ENCODE results near the gene MCC.
"Not testable (repeated sequence)": the region's sequence is repeated elsewhere in the genome, so short reads cannot be mapped to it uniquely, and the experiment has no call there.

Gene MCC

GRCh38 chr5:113427871-113428574 is 60.2 kb downstream of the MCC start:
- no peak for DNase-seq (ENCODE audit: low read depth in 2 of 2, low spot score in 1 of 2)

DNA sequence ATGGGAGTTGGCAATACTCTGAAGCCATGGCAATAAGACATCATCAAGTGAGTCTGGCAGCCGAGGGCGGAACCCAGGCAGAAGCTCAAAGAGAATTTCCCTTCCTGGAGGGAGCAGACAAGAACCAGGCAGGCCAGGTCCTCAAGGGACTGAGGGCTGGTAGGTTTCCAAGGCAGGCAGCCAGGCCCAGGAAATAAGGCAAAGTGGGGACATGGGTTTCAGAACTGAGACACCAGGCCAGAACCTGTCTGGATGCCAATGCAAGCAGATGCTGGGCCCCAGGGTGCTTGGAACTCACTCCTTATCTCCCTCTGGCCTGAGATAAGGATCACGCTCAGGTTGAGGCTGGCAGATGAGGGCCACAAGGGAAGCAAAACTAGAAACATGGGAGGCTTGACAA is 62.3 kb downstream of the MCC start:
- DNase-seq (ENCODE audit: low read depth in 2 of 2, low spot score in 1 of 2) = no peak

GRCh38 chr5:113421693-113422092 is 66.6 kb downstream of the MCC start:
- no peak for DNase-seq (ENCODE audit: low read depth in 2 of 2, low spot score in 1 of 2)

DNA sequence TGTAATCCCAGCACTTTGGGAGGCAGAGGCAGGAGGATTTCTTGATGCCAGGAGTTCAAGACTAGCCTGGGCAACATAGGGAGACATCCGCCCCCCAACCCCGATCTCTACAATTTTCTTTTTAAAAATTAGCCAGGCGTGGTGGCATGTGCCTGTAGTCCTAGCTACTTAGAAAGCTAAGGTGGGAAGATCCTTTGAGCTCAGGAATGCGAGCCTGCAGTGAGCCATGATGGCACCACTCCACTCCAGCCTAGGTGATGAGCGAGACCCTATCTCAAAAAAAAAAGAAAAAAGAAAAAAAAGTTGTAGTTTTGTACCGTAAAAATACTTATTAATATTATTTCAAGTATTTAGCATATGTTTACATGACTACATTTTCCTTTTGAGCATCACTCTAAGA is 82.7 kb downstream of the MCC start:
- no peak for DNase-seq (ENCODE audit: low read depth in 2 of 2, low spot score in 1 of 2)

GRCh38 chr5:113404269-113404668 is 84.0 kb downstream of the MCC start:
- DNase-seq (ENCODE audit: low read depth in 2 of 2, low spot score in 1 of 2) = no peak

- DNase-seq (ENCODE audit: low read depth in 2 of 2, low spot score in 1 of 2) = not testable (repeated sequence)
These were observed 90.3 kb downstream of the MCC start for GRCh38 chr5:113397986-113398385.

DNA sequence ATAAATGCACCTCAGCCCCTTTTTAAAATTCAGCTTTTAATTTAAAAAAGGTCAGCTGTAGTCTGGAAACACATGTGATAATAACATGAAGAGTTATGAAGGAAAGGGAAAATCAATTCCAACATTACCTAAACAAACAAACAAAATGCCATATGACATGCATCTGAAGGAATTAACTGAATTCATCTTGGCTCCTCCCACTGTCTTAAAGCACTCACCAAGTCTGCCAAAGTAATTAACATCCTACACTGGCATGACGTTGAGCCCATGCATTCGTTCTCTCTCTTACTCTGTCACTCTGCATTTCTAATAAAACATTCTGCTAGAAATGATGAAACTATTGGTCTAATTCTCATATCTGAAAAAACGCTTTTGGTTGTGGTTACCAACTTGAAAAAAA is 91.2 kb downstream of the MCC start:
- DNase-seq (ENCODE audit: low read depth in 2 of 2, low spot score in 1 of 2) = no peak

DNA sequence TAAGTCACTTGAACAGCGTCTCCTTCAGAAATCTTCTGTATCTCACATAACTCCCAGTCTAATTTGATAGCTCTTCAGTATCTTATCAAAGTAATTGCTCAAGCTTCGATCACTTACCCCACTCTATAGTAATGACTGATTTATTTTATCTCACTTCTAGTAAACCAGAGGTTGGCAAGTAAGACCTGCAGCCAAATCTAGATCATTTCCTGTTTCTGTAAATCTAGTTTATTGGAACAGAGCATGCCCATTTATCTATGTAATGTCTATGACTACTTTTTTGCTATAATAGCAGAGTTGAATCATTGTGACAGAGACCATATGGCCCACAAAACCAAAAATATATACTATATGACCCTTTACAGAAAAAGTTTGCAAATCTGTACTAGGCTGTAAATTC is 93.6 kb downstream of the MCC start:
- DNase-seq (ENCODE audit: low read depth in 2 of 2, low spot score in 1 of 2) = no peak

GRCh38 chr5:113390224-113390623 is 98.0 kb downstream of the MCC start:
- no peak for DNase-seq (ENCODE audit: low read depth in 2 of 2, low spot score in 1 of 2)

- no peak for DNase-seq (ENCODE audit: low read depth in 2 of 2, low spot score in 1 of 2)
These were observed 99.1 kb downstream of the MCC start for GRCh38 chr5:113389116-113389515.

DNA sequence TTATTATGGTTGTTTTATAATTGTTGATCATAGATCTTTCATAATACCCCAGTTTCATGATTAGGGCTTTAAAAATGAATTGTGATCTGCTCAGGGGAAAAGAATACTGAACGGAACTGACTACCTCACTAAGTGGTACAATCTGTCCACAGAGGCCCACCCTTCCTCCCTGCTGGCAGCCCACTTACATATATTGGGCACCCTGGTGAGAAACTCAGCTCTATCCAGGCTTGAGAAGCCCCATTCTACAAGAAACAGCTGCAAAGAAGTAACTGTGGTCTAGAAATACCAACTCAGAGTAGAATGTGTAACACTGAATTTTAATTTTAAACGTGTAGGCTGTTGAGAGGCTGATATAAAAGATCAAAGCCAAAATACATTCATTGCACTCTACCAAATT is 100.4 kb downstream of the MCC start:
- no peak for DNase-seq (ENCODE audit: low read depth in 2 of 2, low spot score in 1 of 2)

DNA sequence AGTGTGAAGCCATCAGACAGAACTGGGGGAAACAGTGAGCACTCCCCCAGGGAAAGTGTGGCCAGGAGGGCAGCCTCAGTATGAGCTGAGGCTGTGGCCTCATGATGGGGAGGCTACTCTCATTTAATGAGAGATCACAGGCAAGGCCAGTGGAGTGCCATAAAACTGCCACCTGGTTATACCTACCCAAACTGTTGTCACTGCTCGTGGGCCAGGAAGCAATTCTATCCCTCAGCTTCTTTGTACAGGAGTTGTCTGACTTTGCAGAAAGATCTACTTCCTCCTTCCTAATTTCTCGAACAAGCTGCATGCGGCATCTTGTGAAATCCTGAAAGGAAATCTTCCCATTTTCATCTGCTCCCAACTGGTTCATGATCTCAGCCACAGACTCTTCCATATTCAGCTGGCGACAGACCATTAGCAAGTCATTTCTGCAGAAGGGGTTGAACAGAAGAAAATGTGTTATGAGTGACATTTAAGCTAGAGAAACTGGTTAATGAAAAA is 103.4 kb downstream of the MCC start:
- no peak for DNase-seq (ENCODE audit: low read depth in 2 of 2, low spot score in 1 of 2)

DNA sequence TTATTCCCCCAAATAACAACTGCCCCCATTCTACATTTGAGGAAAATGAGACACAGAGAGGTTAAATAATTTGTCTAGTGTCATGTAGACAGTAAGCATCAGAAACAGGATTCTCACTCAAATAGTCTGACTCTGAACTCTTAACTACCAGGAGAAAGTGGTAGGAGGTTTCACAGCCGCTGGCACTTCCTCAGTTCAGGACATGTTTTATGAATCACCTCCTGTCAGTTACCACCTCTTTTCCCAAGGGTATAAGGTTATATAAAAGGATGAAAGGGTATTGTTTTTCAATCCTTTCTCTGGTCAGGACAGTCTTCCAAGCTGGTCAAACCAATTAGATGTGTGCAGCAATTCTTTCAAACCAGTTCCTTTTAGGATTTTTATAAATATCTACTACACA is 105.5 kb downstream of the MCC start:
- DNase-seq (ENCODE audit: low read depth in 2 of 2, low spot score in 1 of 2) = no peak

GRCh38 chr5:113381791-113382190 is 106.5 kb downstream of the MCC start:
- no peak for DNase-seq (ENCODE audit: low read depth in 2 of 2, low spot score in 1 of 2)

DNA sequence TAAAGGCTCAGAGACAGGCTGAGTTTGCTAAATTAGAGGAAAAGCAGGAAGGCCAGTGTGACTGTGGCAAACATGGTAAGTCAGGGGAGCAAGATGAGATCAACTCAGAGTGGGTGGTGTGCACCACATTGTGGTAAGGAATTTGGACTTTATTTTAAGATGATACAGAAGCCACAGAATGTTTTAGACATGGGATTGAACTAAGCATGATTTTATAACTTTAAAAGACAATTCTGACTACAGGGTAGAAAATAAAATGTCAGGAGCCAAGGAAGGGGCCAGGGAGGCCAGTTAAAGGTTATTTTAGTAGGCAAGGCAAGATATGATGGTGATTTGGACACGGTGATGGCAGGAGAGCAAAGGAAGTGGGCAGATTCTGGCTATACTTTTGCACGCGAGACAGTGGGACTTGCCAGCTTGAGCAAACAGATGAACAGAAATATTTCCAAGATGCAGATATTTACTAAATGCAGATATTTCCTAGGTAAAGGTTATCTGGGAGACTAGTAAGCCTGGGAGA is 107.4 kb downstream of the MCC start:
- no peak for DNase-seq (ENCODE audit: low read depth in 2 of 2, low spot score in 1 of 2)

DNA sequence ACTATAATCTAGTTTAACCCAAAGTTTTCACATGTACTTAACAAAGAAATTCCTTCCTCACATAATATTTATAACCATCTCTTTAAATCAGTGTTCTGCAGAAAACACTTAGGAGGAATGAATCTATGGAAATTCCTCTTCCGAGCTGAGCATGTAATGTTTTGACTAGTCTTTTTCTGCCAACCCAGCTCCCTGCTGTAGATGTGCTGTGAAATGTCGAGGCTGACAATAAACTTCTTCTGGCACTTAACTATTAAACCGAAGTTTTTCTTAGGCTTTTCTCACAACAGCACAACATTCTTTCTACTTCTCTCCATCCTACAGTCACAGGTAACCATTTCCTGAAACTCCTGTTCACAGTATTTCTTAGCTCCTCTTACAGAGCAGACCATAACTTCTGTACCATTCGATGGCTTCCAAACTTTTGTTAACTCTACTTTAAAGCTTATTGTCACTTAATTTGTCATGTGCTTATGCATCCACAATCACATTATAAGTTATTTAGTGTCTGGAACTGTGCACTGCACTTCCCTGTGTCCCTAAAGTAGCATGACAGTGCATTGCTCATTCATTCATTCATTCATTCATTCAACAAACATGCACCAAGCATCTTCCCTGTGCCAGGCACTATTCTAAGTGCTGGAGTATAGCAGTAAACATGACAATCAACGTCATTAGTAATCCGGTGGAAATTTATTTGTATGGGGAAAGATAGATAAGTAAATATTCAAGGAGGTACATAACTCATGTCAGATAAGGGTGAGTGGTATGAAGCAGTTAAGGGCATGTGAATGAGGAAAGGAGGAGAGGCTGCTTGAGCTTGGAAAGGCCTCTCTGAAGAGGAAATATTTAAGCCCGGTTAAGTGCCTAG is 108.1 kb downstream of the MCC start:
- DNase-seq (ENCODE audit: low read depth in 2 of 2, low spot score in 1 of 2) = no peak

DNA sequence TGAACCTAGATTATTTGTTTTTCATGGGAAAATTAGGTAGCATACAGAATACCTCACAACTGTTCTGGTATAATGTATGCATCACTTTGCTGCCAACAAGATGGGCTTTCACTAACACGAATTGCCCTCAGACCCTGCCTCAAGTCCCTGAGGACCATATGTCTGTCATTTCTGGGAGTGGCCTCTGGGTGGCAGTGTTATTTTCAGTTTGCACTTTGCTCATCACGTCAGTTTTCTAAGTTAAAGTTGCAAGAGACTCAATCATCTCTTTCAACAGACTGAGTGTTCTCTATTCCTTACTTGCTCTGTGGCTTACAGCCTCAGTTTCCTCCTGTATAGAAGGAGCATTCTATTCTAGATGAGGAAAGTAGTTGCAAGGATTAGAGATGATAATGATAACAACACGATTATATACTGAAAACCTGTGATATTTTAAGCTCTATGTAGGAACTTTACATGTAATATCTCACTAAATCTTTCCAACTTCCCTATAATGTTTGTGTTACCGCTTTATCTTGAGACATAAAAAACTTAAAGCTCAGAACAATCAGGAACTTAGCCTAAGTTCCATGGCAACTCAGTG is 109.2 kb downstream of the MCC start:
- DNase-seq (ENCODE audit: low read depth in 2 of 2, low spot score in 1 of 2) = peak in 1 of 2 donors; percentile 27

DNA sequence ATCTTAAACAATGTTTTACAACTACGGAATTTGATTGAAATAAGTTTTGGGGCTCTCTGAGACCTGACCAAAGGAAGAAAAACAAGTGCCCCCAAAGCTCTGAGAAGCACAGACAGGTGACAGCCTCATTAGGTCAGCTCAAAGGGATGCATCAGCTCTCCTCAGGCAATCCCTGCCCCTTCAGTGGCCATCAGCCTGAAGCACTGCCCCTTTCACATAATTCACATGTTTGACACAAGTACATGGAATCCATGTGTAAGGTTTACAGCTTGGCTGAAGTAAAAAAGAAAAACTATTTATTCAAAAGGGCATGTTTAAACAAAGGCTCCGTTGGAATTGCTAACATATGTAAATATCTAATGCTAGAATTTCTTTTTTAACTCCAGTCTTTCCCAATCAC is 109.7 kb downstream of the MCC start:
- DNase-seq (ENCODE audit: low read depth in 2 of 2, low spot score in 1 of 2) = no peak

DNA sequence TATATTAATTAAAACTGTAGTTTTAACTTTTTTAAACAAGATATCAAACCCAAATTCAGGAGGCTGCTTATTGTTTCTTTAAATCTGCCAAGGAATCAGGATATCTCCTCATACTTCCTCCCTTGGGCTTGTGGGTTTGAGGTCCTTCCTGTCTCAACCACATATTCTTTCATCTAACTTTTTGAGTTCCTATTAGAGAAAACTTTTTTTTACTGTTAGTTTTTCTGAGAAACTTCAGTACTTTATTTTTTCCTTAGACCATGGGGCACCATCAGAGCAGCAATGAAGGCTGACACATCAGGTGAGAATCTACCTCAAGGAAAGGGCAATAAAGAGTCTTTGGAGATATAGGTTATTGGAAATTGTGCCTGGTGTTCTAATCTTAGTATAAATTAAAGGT is 110.2 kb downstream of the MCC start:
- no peak for DNase-seq (ENCODE audit: low read depth in 2 of 2, low spot score in 1 of 2)

- DNase-seq (ENCODE audit: low read depth in 2 of 2, low spot score in 1 of 2) = no peak
These were observed 111.6 kb downstream of the MCC start for GRCh38 chr5:113376640-113377039.

- no peak for DNase-seq (ENCODE audit: low read depth in 2 of 2, low spot score in 1 of 2)
These were observed 112.7 kb downstream of the MCC start for GRCh38 chr5:113375480-113376060.

Measured in stimulated activated CD8-positive, alpha-beta memory T cell treated with anti-CD3 and anti-CD28 coated beads, Interleukin-4, amount 100 ng/mL, for 4 hours (primary cell).